ENCODE results near the gene SHANK1. TPM values are rescaled to one million over a fixed set of nuclear protein-coding genes. Genes with fewer than 3 reads are reported as not detected.

Gene SHANK1
- total and polyA plus RNA-seq, 2 experiments from 2014 or later = 0.58 to 2.7 TPM

- Histone ChIP-seq H3K9ac (no peak overlapping the region), H3K9me2 (ENCODE audit: insufficient read depth) (no peaks in the 10 kb centered on the region), H4K20me1 (ENCODE audit: insufficient read depth) (no peaks in the 10 kb centered on the region), H3K9me3 (ENCODE audit: low read depth) (no peaks in the 10 kb centered on the region), H3K36me3 (ENCODE audit: low read depth) (no peaks in the 10 kb centered on the region), H3K27ac (no peak overlapping the region), H2AFZ (no peak overlapping the region), H3F3A (ENCODE audit: insufficient read depth) (no peaks in the 10 kb centered on the region), H3K27me3 (replicated peaks; ENCODE audit: insufficient read depth) (peaks cover 8% of the 10 kb centered on the region), H3K4me2 (ENCODE audit: unreplicated experiment) (no peak overlapping the region), H3K4me3 (no peak overlapping the region), H3K79me2 (ENCODE audit: insufficient read depth) (no peaks in the 10 kb centered on the region), H3K4me1 (ENCODE audit: insufficient read depth) (no peaks in the 10 kb centered on the region)
- WGBS, 2 experiments (ENCODE audit: low coverage in 1 of 2, low lambda C conversion rate in 2 of 2, missing lambda C conversion rate in 2 of 2) = 41 to 42% methylated on average over 6 of the region's 6 CpGs
- DNase-seq = no peak
- no peak for TF ChIP-seq EZH2phosphoT487 (IDR thresholded peaks at IDR 0.05; ENCODE audit: insufficient read depth, low read depth)
- TF ChIP-seq EZH2 (IDR thresholded peaks at IDR 0.05; ENCODE audit: insufficient read depth, poor library complexity, severe bottlenecking) = no peak
- in situ Hi-C loops (cut with MboI) = no loop called here
Measured at GRCh38 chr19:50645107-50645506, 74.5 kb downstream of the SHANK1 start.

- H3K9me3 ChIP-seq (ENCODE audit: low read depth) = no peaks in the 10 kb centered on the region
- no peaks in the 10 kb centered on the region for H3F3A ChIP-seq (ENCODE audit: insufficient read depth)
- DNase-seq = no peak
- H3K27me3 ChIP-seq (replicated peaks; ENCODE audit: insufficient read depth) = peaks cover 15% of the 10 kb centered on the region
- no peak overlapping the region for H3K9ac ChIP-seq
- H2AFZ ChIP-seq = no peak overlapping the region
- no peaks in the 10 kb centered on the region for H3K9me2 ChIP-seq (ENCODE audit: insufficient read depth)
- in situ Hi-C loops (cut with MboI) = no loop called here
- H3K36me3 ChIP-seq (ENCODE audit: low read depth) = no peaks in the 10 kb centered on the region
- no peak overlapping the region for H3K27ac ChIP-seq
- no peak overlapping the region for H3K4me3 ChIP-seq
- no peak for TF ChIP-seq EZH2phosphoT487 (IDR thresholded peaks at IDR 0.05; ENCODE audit: insufficient read depth, low read depth)
- no peak for TF ChIP-seq EZH2 (IDR thresholded peaks at IDR 0.05; ENCODE audit: insufficient read depth, poor library complexity, severe bottlenecking)
- 0 to 7% methylated on average over 1 of the region's 1 CpG for WGBS, 2 experiments (ENCODE audit: low coverage in 1 of 2, low lambda C conversion rate in 2 of 2, missing lambda C conversion rate in 2 of 2)
- H4K20me1 ChIP-seq (ENCODE audit: insufficient read depth) = no peaks in the 10 kb centered on the region
- no peaks in the 10 kb centered on the region for H3K79me2 ChIP-seq (ENCODE audit: insufficient read depth)
- H3K4me2 ChIP-seq (ENCODE audit: unreplicated experiment) = no peak overlapping the region
- H3K4me1 ChIP-seq (ENCODE audit: insufficient read depth) = no peaks in the 10 kb centered on the region
Measured at GRCh38 chr19:50644315-50644915, 75.2 kb downstream of the SHANK1 start.

DNA sequence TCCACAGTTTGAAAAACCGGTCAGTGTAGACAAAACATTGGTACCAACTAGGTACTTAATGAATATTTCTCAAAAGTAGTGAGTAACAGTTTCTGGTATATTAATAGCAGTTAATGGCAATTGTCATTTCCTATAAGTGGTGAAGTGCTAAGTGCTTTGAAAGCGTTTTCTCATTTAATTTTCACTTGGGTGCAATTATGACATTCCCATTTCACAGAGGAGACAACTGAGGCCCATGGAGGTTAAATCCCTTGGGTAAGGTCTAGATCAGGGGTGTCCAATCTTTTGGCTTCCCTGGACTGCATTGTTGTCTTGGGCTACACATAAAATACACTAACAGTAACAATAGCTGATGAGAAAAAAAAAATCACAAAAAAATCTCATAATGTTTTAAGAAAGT is 79.2 kb downstream of the SHANK1 start:
- H3K4me3 ChIP-seq = no peak overlapping the region
- peaks cover 35% of the 10 kb centered on the region for H3K27me3 ChIP-seq (replicated peaks; ENCODE audit: insufficient read depth)

GRCh38 chr19:50639121-50640112 is 80.2 kb downstream of the SHANK1 start, which contains the start of gene SYT3:
TSS of gene SYT3 (minus strand) at chr19:50639881. CDS start at chr19:50637411, 2,470 bp downstream.
- Histone ChIP-seq H3K36me3 (ENCODE audit: low read depth) (no peaks in the 10 kb centered on the region), H3K4me1 (ENCODE audit: insufficient read depth) (no peaks in the 10 kb centered on the region), H3K79me2 (ENCODE audit: insufficient read depth) (no peaks in the 10 kb centered on the region), H3K9me3 (ENCODE audit: low read depth) (no peaks in the 10 kb centered on the region), H3K4me2 (ENCODE audit: unreplicated experiment) (peak within 1 kb of the TSS; percentile 48), H3K9ac (no peak within 1 kb of the TSS), H3K27ac (no peak within 1 kb of the TSS), H4K20me1 (ENCODE audit: insufficient read depth) (no peaks in the 10 kb centered on the region), H3F3A (ENCODE audit: insufficient read depth) (no peaks in the 10 kb centered on the region), H2AFZ (no peak within 1 kb of the TSS), H3K9me2 (ENCODE audit: insufficient read depth) (no peaks in the 10 kb centered on the region), H3K27me3 (replicated peaks; ENCODE audit: insufficient read depth) (peaks cover 35% of the 10 kb centered on the region), H3K4me3 (peak within 1 kb of the TSS; percentile 43; the same call in 1 of the 2 replicates)
- TF ChIP-seq EZH2phosphoT487 (IDR thresholded peaks at IDR 0.05; ENCODE audit: insufficient read depth, low read depth) (no peak), EZH2 (IDR thresholded peaks at IDR 0.05; ENCODE audit: insufficient read depth, poor library complexity, severe bottlenecking) (no peak)
- peak; percentile 72 for DNase-seq
- WGBS, 2 experiments (ENCODE audit: low coverage in 1 of 2, low lambda C conversion rate in 2 of 2, missing lambda C conversion rate in 2 of 2) = 5 to 9% methylated on average over 28 to 67 of the region's 76 CpGs
- in situ Hi-C loops (cut with MboI) = no loop called here

More for the DNA sequence above, 79.2 kb downstream of the SHANK1 start:
- Histone ChIP-seq H3K4me1 (ENCODE audit: insufficient read depth) (no peaks in the 10 kb centered on the region), H3K9me2 (ENCODE audit: insufficient read depth) (no peaks in the 10 kb centered on the region), H3K9ac (no peak overlapping the region), H2AFZ (no peak overlapping the region), H3K27ac (no peak overlapping the region), H3F3A (ENCODE audit: insufficient read depth) (no peaks in the 10 kb centered on the region), H3K9me3 (ENCODE audit: low read depth) (no peaks in the 10 kb centered on the region), H4K20me1 (ENCODE audit: insufficient read depth) (no peaks in the 10 kb centered on the region), H3K79me2 (ENCODE audit: insufficient read depth) (no peaks in the 10 kb centered on the region), H3K36me3 (ENCODE audit: low read depth) (no peaks in the 10 kb centered on the region), H3K4me2 (ENCODE audit: unreplicated experiment) (no peak overlapping the region)
- WGBS, 2 experiments (ENCODE audit: low coverage in 1 of 2, low lambda C conversion rate in 2 of 2, missing lambda C conversion rate in 2 of 2) = 40 to 52% methylated on average over 2 of the region's 2 CpGs
- TF ChIP-seq EZH2phosphoT487 (IDR thresholded peaks at IDR 0.05; ENCODE audit: insufficient read depth, low read depth) (no peak), EZH2 (IDR thresholded peaks at IDR 0.05; ENCODE audit: insufficient read depth, poor library complexity, severe bottlenecking) (no peak)
- in situ Hi-C loops (cut with MboI) = no loop called here
- no peak for DNase-seq
